Transverse colon (tissue), 3 donors: Measurements from ENCODE around the gene NELL2.

Experiments used
- EP300 ChIP-seq: sonication (generic); formaldehyde crosslinking; IDR thresholded peaks from one replicate; pipeline ENCODE4 v1.6.1; 2017; ENCODE audit warnings: antibody characterized with exemption, low read depth
- TF ChIP-seq, protein P1 (sequence below), 5 experiments: fragments of 200-600 bp in 3 of 5; fragments of 450-650 bp in 2 of 5; sonication (generic) in 3 of 5; IDR thresholded peaks; 1 replicate in 2 of 5; 2 replicates in 3 of 5; pipeline ENCODE4 v1.5.1; 2016 to 2017; ENCODE audit warnings: antibody characterized with exemption in 5 of 5, inconsistent platforms in 3 of 5, mild to moderate bottlenecking in 2 of 5, moderate library complexity in 1 of 5

DNA sequence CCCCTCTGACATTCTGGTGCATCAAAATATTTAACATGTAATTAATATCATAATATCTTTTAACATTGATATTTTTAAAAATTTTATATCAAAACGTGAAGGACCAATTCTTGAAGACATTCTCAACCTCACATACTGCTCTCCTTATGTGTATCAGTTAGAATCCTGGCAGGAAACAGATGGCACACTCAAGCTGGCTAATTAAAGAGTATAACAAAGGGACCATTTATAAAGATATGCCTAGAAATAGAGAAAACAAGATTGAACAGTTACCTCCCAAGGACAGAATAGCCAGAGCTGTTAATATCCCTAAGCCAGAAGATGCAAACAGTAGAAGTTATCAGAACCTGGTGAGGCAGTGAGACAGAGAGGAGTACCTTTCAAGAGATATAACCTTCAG lies 368.7 kb downstream of the NELL2 start:
- TF ChIP-seq, protein P1, sequence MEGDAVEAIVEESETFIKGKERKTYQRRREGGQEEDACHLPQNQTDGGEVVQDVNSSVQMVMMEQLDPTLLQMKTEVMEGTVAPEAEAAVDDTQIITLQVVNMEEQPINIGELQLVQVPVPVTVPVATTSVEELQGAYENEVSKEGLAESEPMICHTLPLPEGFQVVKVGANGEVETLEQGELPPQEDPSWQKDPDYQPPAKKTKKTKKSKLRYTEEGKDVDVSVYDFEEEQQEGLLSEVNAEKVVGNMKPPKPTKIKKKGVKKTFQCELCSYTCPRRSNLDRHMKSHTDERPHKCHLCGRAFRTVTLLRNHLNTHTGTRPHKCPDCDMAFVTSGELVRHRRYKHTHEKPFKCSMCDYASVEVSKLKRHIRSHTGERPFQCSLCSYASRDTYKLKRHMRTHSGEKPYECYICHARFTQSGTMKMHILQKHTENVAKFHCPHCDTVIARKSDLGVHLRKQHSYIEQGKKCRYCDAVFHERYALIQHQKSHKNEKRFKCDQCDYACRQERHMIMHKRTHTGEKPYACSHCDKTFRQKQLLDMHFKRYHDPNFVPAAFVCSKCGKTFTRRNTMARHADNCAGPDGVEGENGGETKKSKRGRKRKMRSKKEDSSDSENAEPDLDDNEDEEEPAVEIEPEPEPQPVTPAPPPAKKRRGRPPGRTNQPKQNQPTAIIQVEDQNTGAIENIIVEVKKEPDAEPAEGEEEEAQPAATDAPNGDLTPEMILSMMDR (IDR thresholded peaks at IDR 0.05) = no peak
- no peak for TF ChIP-seq EP300
